BJ (cell line): ENCODE measurements around the gene BCAN. TPM values are rescaled to one million over a fixed set of nuclear protein-coding genes. Genes with fewer than 3 reads are reported as not detected.

Source experiments
- CTCF ChIA-PET: fragments of 350-600 bp; formaldehyde crosslinking; extraction: SDS; loops from one replicate; lab custom pipeline; 2021; ENCODE audit warnings: antibody characterized with exemption, inconsistent platforms; lab: Yijun Ruan, JAX
- POLR2A ChIA-PET: fragments of 300-600 bp; sonication (Branson Sonifier 250); formaldehyde crosslinking; extraction: SDS; loops from one replicate; lab custom pipeline; 2021; ENCODE audit warnings: antibody characterized with exemption; lab: Charles Lee
- DNase-seq: peaks from one replicate; pipeline ENCODE4 v3.0.0-alpha.2; 2011; ENCODE audit warnings: low read depth
- H3K27me3 ChIP-seq: 2 replicates; pipeline ENCODE4 v1.6.0; 2011; ENCODE audit warnings: low read length; ENCODE audit not compliant: control insufficient read depth, insufficient read depth
- H3K36me3 ChIP-seq: 2 replicates; pipeline ENCODE4 v1.5.1; 2011; ENCODE audit warnings: low read length; ENCODE audit not compliant: control insufficient read depth, insufficient read depth
- H3K4me3 ChIP-seq: 2 replicates; pipeline ENCODE4 v1.5.1; 2011; ENCODE audit warnings: low read depth, mild to moderate bottlenecking, control low read depth, low read length
- polyA plus RNA-seq: library from polyadenylated mRNA; depleted of rRNA; stranded (reverse); fragments of >200 nt; gene quantifications from 2 replicates; pipeline ENCODE4 v1.2.3, GENCODE V29; 2011
- TF ChIP-seq, protein P1 (sequence below): IDR thresholded peaks from 2 replicates; pipeline ENCODE4 v1.5.1; 2011; ENCODE audit warnings: low read depth, mild to moderate bottlenecking, control low read depth, inconsistent platforms, low read length, moderate library complexity; ENCODE audit not compliant: insufficient read depth

Gene BCAN
- polyA plus RNA-seq, 1 experiment, result 0.02 TPM

DNA sequence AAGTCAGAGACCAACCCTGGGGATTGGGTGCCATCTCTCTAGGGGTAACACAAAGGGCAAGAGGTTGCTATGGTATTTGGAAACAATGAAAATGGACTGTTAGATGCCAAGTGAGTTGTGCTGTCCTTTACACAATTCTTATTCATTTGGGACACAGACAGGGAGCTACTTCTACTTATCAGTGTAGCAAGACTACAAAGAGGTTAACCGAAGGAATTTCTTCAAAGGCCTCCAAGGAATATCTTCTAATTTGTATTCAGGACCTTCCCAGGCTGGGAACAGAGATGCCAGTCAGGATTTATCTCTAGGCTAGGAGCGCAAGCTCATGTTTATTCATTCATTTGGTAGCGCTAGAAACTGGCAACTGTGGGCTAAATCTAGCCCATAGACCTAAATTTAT lies 47.7 kb upstream of the BCAN start:
- peaks cover 11% of the 10 kb centered on the region for H3K36me3 ChIP-seq
- CTCF ChIA-PET, result interaction anchor here (0.6 to 3.1 kb wide), 5 partner anchors 10 to 208 kb away, joined by 3 to 15 read pairs (median 5); no protein-coding TSS in a partner anchor
- H3K4me3 ChIP-seq, result no peak overlapping the region
- TF ChIP-seq, protein P1, sequence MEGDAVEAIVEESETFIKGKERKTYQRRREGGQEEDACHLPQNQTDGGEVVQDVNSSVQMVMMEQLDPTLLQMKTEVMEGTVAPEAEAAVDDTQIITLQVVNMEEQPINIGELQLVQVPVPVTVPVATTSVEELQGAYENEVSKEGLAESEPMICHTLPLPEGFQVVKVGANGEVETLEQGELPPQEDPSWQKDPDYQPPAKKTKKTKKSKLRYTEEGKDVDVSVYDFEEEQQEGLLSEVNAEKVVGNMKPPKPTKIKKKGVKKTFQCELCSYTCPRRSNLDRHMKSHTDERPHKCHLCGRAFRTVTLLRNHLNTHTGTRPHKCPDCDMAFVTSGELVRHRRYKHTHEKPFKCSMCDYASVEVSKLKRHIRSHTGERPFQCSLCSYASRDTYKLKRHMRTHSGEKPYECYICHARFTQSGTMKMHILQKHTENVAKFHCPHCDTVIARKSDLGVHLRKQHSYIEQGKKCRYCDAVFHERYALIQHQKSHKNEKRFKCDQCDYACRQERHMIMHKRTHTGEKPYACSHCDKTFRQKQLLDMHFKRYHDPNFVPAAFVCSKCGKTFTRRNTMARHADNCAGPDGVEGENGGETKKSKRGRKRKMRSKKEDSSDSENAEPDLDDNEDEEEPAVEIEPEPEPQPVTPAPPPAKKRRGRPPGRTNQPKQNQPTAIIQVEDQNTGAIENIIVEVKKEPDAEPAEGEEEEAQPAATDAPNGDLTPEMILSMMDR, result no peak
- DNase-seq, result no peak
- POLR2A ChIA-PET, result no interaction called here
- H3K27me3 ChIP-seq, result no peaks in the 10 kb centered on the region

GRCh38 chr1:156595016-156595415 lies 46.9 kb upstream of the BCAN start:
- ChIA-PET CTCF (interaction anchor here (1.2 kb wide), 1 partner anchor 238 kb away, joined by 3 read pairs; no protein-coding TSS in a partner anchor), POLR2A (no interaction called here)
- DNase-seq, result no peak
- Histone ChIP-seq H3K36me3 (peaks cover 11% of the 10 kb centered on the region), H3K27me3 (no peaks in the 10 kb centered on the region), H3K4me3 (no peak overlapping the region)
- TF ChIP-seq, protein P1, result no peak

DNA sequence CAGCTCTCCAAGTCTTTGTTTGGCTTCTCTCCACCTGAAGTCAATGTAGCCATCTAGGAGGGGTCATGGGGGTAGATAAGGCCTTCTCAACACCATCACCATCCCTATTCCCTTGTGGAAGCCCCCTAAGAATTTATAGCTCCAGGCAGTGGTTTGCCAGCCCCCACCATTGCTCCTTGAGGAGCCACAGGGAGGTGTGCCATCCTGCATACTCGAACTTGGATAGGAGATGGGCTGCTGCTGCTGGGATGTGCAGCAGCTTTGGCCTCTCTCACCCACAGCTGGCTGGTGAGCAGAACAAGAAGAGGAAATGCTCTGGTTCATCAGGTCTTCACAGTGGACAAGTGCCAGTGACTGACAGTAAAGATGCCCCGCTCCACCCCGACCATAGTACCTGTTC lies 45.5 kb upstream of the BCAN start:
- ChIA-PET POLR2A (no interaction called here), CTCF (interaction anchor here (1.2 kb wide), 1 partner anchor 116 kb away, joined by 4 read pairs; no protein-coding TSS in a partner anchor)
- TF ChIP-seq, protein P1, result no peak
- Histone ChIP-seq H3K4me3 (no peak overlapping the region), H3K36me3 (peaks cover 11% of the 10 kb centered on the region), H3K27me3 (no peaks in the 10 kb centered on the region)
- DNase-seq, result no peak

- TF ChIP-seq, protein P1, result no peak
- ChIA-PET POLR2A (no interaction called here), CTCF (no interaction called here)
- Histone ChIP-seq H3K4me3 (no peak overlapping the region), H3K27me3 (no peaks in the 10 kb centered on the region), H3K36me3 (peaks cover 11% of the 10 kb centered on the region)
- DNase-seq, result no peak
Measured at GRCh38 chr1:156598125-156598524, 43.8 kb upstream of the BCAN start.

DNA sequence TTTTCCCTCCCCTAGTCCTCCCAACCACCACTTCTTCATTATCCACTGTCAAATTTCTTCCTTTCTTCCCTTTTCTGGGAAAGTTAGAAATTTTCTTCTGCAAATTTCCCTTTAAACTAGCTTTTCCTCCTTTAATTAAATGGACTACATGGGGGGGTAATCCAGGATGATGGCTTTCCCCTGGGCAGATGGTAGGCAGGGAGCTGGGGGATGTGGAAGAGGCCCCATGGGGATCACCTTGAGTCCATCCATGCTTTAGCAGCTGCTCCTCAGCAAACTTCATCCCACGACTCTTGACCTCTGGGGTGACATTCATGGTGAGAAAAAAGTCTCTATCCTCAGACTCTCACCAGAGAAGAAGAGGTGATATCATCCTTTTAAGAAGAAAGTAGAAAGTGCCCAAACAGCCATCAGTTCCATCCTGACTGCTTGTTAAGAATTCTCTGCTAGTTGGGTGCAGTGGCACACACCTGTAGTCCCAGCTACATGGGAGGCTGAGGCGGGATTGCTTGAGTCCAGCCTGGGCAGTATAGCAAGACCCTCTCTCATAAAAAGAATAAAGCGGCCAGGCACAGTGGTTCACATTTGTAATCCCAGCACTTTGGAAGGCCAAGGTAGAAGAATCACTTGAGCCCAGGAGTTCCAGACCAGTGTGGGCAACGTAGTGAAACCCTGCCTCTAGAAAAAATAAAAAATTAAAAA lies 43.0 kb upstream of the BCAN start:
- TF ChIP-seq, protein P1, result no peak
- no peak for DNase-seq
- ChIA-PET CTCF (interaction anchor here (1.2 kb wide), 1 partner anchor 16 kb away, joined by 3 read pairs; no protein-coding TSS in a partner anchor), POLR2A (no interaction called here)
- H3K36me3 ChIP-seq, result peaks cover 11% of the 10 kb centered on the region
- H3K27me3 ChIP-seq, result no peaks in the 10 kb centered on the region
- no peak overlapping the region for H3K4me3 ChIP-seq
